Esophagus muscularis mucosa (tissue), 4 donors: ENCODE measurements around the gene EIF4G1. TPM values are rescaled to one million over a fixed set of nuclear protein-coding genes. Genes with fewer than 3 reads are reported as not detected.

Experiments used
- DNase-seq: peaks from one replicate; pipeline ENCODE4 v3.0.0-alpha.2; 2017; ENCODE audit errors: extremely low spot score
- H3K27ac ChIP-seq, 4 donors: fragments of 200-600 bp; sonication (generic); replicated peaks in 1 of 4; 1 replicate in 3 of 4; 2 replicates in 1 of 4; pipeline ENCODE4 v1.5.1; 2016 to 2019; ENCODE audit warnings: mild to moderate bottlenecking in 1 of 4
- H3K27me3 ChIP-seq, 4 donors: fragments of 200-600 bp; sonication (generic); one replicate each; pipeline versions ENCODE4 v1.5.1 to v1.6.0; 2016 to 2019
- H3K36me3 ChIP-seq, 4 donors: fragments of 200-600 bp; sonication (generic); one replicate each; pipeline ENCODE4 v1.5.1; 2016 to 2019
- H3K4me1 ChIP-seq, 4 donors: fragments of 200-600 bp; sonication (generic); one replicate each; pipeline ENCODE4 v1.5.1; 2016 to 2019
- H3K4me3 ChIP-seq, 4 donors: fragments of 200-600 bp; sonication (generic); 1 replicate in 2 of 4; 2 replicates in 2 of 4; pipeline ENCODE4 v1.5.1; 2016 to 2019; ENCODE audit warnings: mild to moderate bottlenecking in 4 of 4, moderate library complexity in 1 of 4
- H3K9me3 ChIP-seq, 4 donors: fragments of 200-600 bp; sonication (generic); 1 replicate in 3 of 4; 2 replicates in 1 of 4; pipeline ENCODE4 v1.5.1; 2016 to 2019
- EP300 ChIP-seq: sonication (generic); formaldehyde crosslinking; IDR thresholded peaks from one replicate; pipeline ENCODE4 v1.6.1; 2017; ENCODE audit warnings: antibody characterized with exemption
- POLR2A ChIP-seq: fragments of 450-650 bp; IDR thresholded peaks from one replicate; pipeline ENCODE4 v1.6.1; 2017; ENCODE audit warnings: antibody characterized with exemption, moderate library complexity, mild to moderate bottlenecking, low read depth
- POLR2AphosphoS5 ChIP-seq, 2 donors: sonication (generic); formaldehyde crosslinking; IDR thresholded peaks; one replicate each; pipeline ENCODE4 v1.6.1; 2017; ENCODE audit warnings: antibody characterized with exemption in 2 of 2
- WGBS: methylation state at CpG from one replicate; pipeline ENCODE4 v1.1.5; 2018; 5-methylcytosine and 5-hydroxymethylcytosine counted together
- intact Hi-C: fragments of 100-400 bp; cut with DNase I; formaldehyde crosslinking; loops from one replicate; pipeline ENCODE4 v1.15.1; 2023
- total RNA-seq, 4 donors: library from RNA; depleted of rRNA; stranded (reverse); fragments of >200 nt; gene quantifications; one replicate each; pipeline versions ENCODE4 v1.1.0 to v1.2.1, GENCODE V29; 2016
- TF ChIP-seq, protein P1 (sequence below), 3 experiments: fragments of 200-600 bp in 2 of 3; fragments of 450-650 bp in 1 of 3; sonication (generic) in 2 of 3; IDR thresholded peaks; one replicate each; pipeline ENCODE4 v1.5.1; 2017 to 2019; ENCODE audit warnings: antibody characterized with exemption in 3 of 3, mild to moderate bottlenecking in 2 of 3, moderate library complexity in 1 of 3

EIF4G1 gene
- total RNA-seq, 4 donors from 2014 or later = 291 to 418 (median 360) TPM

- Histone ChIP-seq H3K36me3 (peaks cover 3 to 16% (median 14%) of the 10 kb centered on the region in 4 donors), H3K4me1 (peaks cover 14 to 28% (median 23%) of the 10 kb centered on the region in 4 donors), H3K4me3 (no peak overlapping the region), H3K27me3 (peaks cover 0 to 9% (median 0%) of the 10 kb centered on the region in 4 donors), H3K27ac (no peak overlapping the region), H3K9me3 (no peaks in the 10 kb centered on the region)
- WGBS = 76% methylated on average over 7 of the region's 7 CpGs
- TF ChIP-seq POLR2A = no peak
- no peak for TF ChIP-seq EP300
- no peak for TF ChIP-seq POLR2AphosphoS5 (IDR thresholded peaks at IDR 0.05)
- TF ChIP-seq, protein P1, sequence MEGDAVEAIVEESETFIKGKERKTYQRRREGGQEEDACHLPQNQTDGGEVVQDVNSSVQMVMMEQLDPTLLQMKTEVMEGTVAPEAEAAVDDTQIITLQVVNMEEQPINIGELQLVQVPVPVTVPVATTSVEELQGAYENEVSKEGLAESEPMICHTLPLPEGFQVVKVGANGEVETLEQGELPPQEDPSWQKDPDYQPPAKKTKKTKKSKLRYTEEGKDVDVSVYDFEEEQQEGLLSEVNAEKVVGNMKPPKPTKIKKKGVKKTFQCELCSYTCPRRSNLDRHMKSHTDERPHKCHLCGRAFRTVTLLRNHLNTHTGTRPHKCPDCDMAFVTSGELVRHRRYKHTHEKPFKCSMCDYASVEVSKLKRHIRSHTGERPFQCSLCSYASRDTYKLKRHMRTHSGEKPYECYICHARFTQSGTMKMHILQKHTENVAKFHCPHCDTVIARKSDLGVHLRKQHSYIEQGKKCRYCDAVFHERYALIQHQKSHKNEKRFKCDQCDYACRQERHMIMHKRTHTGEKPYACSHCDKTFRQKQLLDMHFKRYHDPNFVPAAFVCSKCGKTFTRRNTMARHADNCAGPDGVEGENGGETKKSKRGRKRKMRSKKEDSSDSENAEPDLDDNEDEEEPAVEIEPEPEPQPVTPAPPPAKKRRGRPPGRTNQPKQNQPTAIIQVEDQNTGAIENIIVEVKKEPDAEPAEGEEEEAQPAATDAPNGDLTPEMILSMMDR (IDR thresholded peaks at IDR 0.05) = no peak
- intact Hi-C loops = loop anchor here (5.0 kb wide), 1 partner anchor 109 kb away; the partner anchor contains the start of gene ABCF3
- DNase-seq = no peak
Measured at GRCh38 chr3:184296616-184297015, 17.8 kb upstream of the EIF4G1 start.

GRCh38 chr3:184298759-184299487, 15.5 kb upstream of the EIF4G1 start, which contains the start of gene PSMD2:
Gene PSMD2, plus strand, starts transcription at chr3:184299241. Its CDS starts 26 bp downstream, at chr3:184299267.
- Histone ChIP-seq H3K36me3 (peaks cover 26 to 39% (median 37%) of the 10 kb centered on the region in 4 donors), H3K9me3 (no peaks in the 10 kb centered on the region), H3K27me3 (no peaks in the 10 kb centered on the region), H3K4me1 (peaks cover 14 to 37% (median 23%) of the 10 kb centered on the region in 4 donors), H3K4me3 (peak within 1 kb of the TSS; percentile 81 to 90 (median 83)), H3K27ac (peak within 1 kb of the TSS; percentile 78 to 88 (median 82))
- WGBS = 0% methylated on average over 27 of the region's 78 CpGs
- intact Hi-C loops = loop anchor here (5.0 kb wide), 1 partner anchor 112 kb away; the partner anchor contains the start of gene ABCF3
- DNase-seq = peak; percentile 99
- TF ChIP-seq POLR2AphosphoS5 (IDR thresholded peaks at IDR 0.05) (peak; percentile 91 to 93), POLR2A (peak; percentile 76)
- TF ChIP-seq, protein P1 (IDR thresholded peaks at IDR 0.05) = no peak

GRCh38 chr3:184299488-184300377, 14.7 kb upstream of the EIF4G1 start:
- H3K27me3 ChIP-seq = no peaks in the 10 kb centered on the region
- H3K36me3 ChIP-seq = peaks cover 34 to 47% (median 45%) of the 10 kb centered on the region in 4 donors
- WGBS = 18% methylated on average over 28 of the region's 29 CpGs
- no peak for DNase-seq
- no peaks in the 10 kb centered on the region for H3K9me3 ChIP-seq
- intact Hi-C loops = loop anchor here (5.0 kb wide), 2 partner anchors 43 to 112 kb away; partner anchors contain the start of gene ABCF3
- TF ChIP-seq POLR2A = no peak
- no peak for TF ChIP-seq EP300
- TF ChIP-seq, protein P1 (IDR thresholded peaks at IDR 0.05) = no peak
- TF ChIP-seq POLR2AphosphoS5 (IDR thresholded peaks at IDR 0.05) = no peak
- peaks cover 14 to 37% (median 23%) of the 10 kb centered on the region in 4 donors for H3K4me1 ChIP-seq
- peak overlapping the region; percentile 81 to 90 (median 83) for H3K4me3 ChIP-seq
- peak overlapping the region; percentile 78 to 88 (median 82) for H3K27ac ChIP-seq

GRCh38 chr3:184300378-184300720, 14.1 kb upstream of the EIF4G1 start:
- WGBS = 85% methylated on average over 3 of the region's 3 CpGs
- no peaks in the 10 kb centered on the region for H3K27me3 ChIP-seq
- TF ChIP-seq POLR2A = no peak
- TF ChIP-seq, protein P1 (IDR thresholded peaks at IDR 0.05) = no peak
- no peak for TF ChIP-seq EP300
- no peak for TF ChIP-seq POLR2AphosphoS5 (IDR thresholded peaks at IDR 0.05)
- peaks cover 40 to 53% (median 51%) of the 10 kb centered on the region in 4 donors for H3K36me3 ChIP-seq
- DNase-seq = no peak
- no peaks in the 10 kb centered on the region for H3K9me3 ChIP-seq
- peak overlapping the region in 1 of 4 donors; percentile 78 for H3K27ac ChIP-seq
- peak overlapping the region in 3 of 4 donors; percentile 81 to 90 (median 84) for H3K4me3 ChIP-seq
- peaks cover 14 to 37% (median 23%) of the 10 kb centered on the region in 4 donors for H3K4me1 ChIP-seq
- intact Hi-C loops = loop anchor here (5.0 kb wide), 1 partner anchor 42 kb away; no protein-coding TSS in a partner anchor
